ENCODE results near the gene P2RX1. TPM values are rescaled to one million over a fixed set of nuclear protein-coding genes. Genes with fewer than 3 reads are reported as not detected.

P2RX1 gene
- polyA plus RNA-seq, 3 donors: 22.9 to 117 (median 33.8) TPM

- Mint-ChIP-seq H3K36me3 (peaks cover 36 to 39% of the 10 kb centered on the region in 2 donors), H3K27ac (peak overlapping the region; percentile 81 to 97 (median 90)), H3K27me3 (ENCODE audit: low read depth in 3 of 3) (peaks cover 8 to 21% (median 9%) of the 10 kb centered on the region in 3 donors), H3K9me3 (peaks cover 0 to 2% (median 0%) of the 10 kb centered on the region in 7 donors), H3K4me1 (peaks cover 56% of the 10 kb centered on the region), H3K4me3 (peak overlapping the region; percentile 62 to 90)
- Histone ChIP-seq H3K4me3 (replicated peaks in 1 of 3; ENCODE audit: low read depth in 2 of 3, low read length in 3 of 3) (peak overlapping the region in 1 of 3 experiments; percentile 67), H2AFZ (ENCODE audit: insufficient read depth, low read depth, low read length, poor library complexity, severe bottlenecking) (no peak overlapping the region), H3K4me1 (ENCODE audit: control insufficient read depth in 1 of 2, insufficient read depth in 2 of 2, low read length in 2 of 2) (peaks cover 59 to 72% of the 10 kb centered on the region in 2 donors), H3K9ac (ENCODE audit: insufficient read depth, low read length, poor library complexity, severe bottlenecking) (peak overlapping the region; percentile 40), H3K79me2 (ENCODE audit: insufficient read depth, low read length) (no peaks in the 10 kb centered on the region), H3K9me3 (replicated peaks in 1 of 2; ENCODE audit: control insufficient read depth in 1 of 2, insufficient read depth in 1 of 2, low read length in 2 of 2) (no peaks in the 10 kb centered on the region), H3K27me3 (ENCODE audit: control insufficient read depth in 2 of 2, insufficient read depth in 2 of 2, low read length in 2 of 2) (no peaks in the 10 kb centered on the region), H4K20me1 (ENCODE audit: insufficient read depth, low read length) (no peaks in the 10 kb centered on the region), H3K36me3 (replicated peaks in 1 of 2; ENCODE audit: control insufficient read depth in 1 of 2, insufficient read depth in 2 of 2, low read length in 2 of 2) (peaks cover 11 to 17% of the 10 kb centered on the region in 2 donors), H3K4me2 (replicated peaks; ENCODE audit: extremely low read depth, low read length, poor library complexity, severe bottlenecking) (peak overlapping the region; percentile 62), H3K27ac (ENCODE audit: low read depth in 1 of 2, low read length in 2 of 2) (peak overlapping the region; percentile 66 to 76)
- TF ChIP-seq CTCF (IDR thresholded peaks at IDR 0.05): no peak
- intact Hi-C loops (cut with micrococcal nuclease): no loop called here
- DNase-seq: no peak
- 100% methylated on average over 1 of the region's 2 CpGs for WGBS (ENCODE audit: insufficient coverage)
These were observed 28.9 kb downstream of the P2RX1 start for GRCh38 chr17:3887394-3887793.

- Mint-ChIP-seq H3K27me3 (ENCODE audit: low read depth in 3 of 3) (peaks cover 8 to 19% (median 9%) of the 10 kb centered on the region in 3 donors), H3K4me1 (peaks cover 53% of the 10 kb centered on the region), H3K27ac (peak overlapping the region; percentile 81 to 97 (median 90)), H3K36me3 (peaks cover 36 to 42% of the 10 kb centered on the region in 2 donors), H3K9me3 (peaks cover 0 to 2% (median 0%) of the 10 kb centered on the region in 7 donors), H3K4me3 (peak overlapping the region; percentile 62 to 90)
- 13% methylated on average over 10 of the region's 10 CpGs for WGBS (ENCODE audit: insufficient coverage)
- Histone ChIP-seq H3K9me3 (replicated peaks in 1 of 2; ENCODE audit: control insufficient read depth in 1 of 2, insufficient read depth in 1 of 2, low read length in 2 of 2) (no peaks in the 10 kb centered on the region), H3K27ac (ENCODE audit: low read depth in 1 of 2, low read length in 2 of 2) (peak overlapping the region; percentile 66 to 76), H3K4me1 (ENCODE audit: control insufficient read depth in 1 of 2, insufficient read depth in 2 of 2, low read length in 2 of 2) (peaks cover 56 to 66% of the 10 kb centered on the region in 2 donors), H3K79me2 (ENCODE audit: insufficient read depth, low read length) (no peaks in the 10 kb centered on the region), H3K4me3 (replicated peaks in 1 of 3; ENCODE audit: low read depth in 2 of 3, low read length in 3 of 3) (peak overlapping the region in 1 of 3 experiments; percentile 67), H3K36me3 (replicated peaks in 1 of 2; ENCODE audit: control insufficient read depth in 1 of 2, insufficient read depth in 2 of 2, low read length in 2 of 2) (peaks cover 11 to 17% of the 10 kb centered on the region in 2 donors), H3K9ac (ENCODE audit: insufficient read depth, low read length, poor library complexity, severe bottlenecking) (peak overlapping the region; percentile 40), H3K27me3 (ENCODE audit: control insufficient read depth in 2 of 2, insufficient read depth in 2 of 2, low read length in 2 of 2) (no peaks in the 10 kb centered on the region), H2AFZ (ENCODE audit: insufficient read depth, low read depth, low read length, poor library complexity, severe bottlenecking) (no peak overlapping the region), H3K4me2 (replicated peaks; ENCODE audit: extremely low read depth, low read length, poor library complexity, severe bottlenecking) (peak overlapping the region; percentile 62), H4K20me1 (ENCODE audit: insufficient read depth, low read length) (no peaks in the 10 kb centered on the region)
- intact Hi-C loops (cut with micrococcal nuclease): no loop called here
- peak; percentile 81 to 86 (median 84) for DNase-seq
- TF ChIP-seq CTCF (IDR thresholded peaks at IDR 0.05): no peak
These were observed 29.5 kb downstream of the P2RX1 start for GRCh38 chr17:3886776-3887175.

All from CD14-positive monocyte (primary cell).